Stimulated activated CD8-positive, alpha-beta memory T cell treated with anti-CD3 and anti-CD28 coated beads, Interleukin-15, amount 100 ng/mL, for 24 hours (primary cell): Measurements from ENCODE around the gene NLK.
"Not testable (repeated sequence)": the region's sequence is repeated elsewhere in the genome, so short reads cannot be mapped to it uniquely, and the experiment has no call there.

Source experiments
- DNase-seq: peaks from one replicate; pipeline ENCODE4 v3.0.0-alpha.2; 2020; ENCODE audit warnings: low read depth

NLK gene

GRCh38 chr17:28232966-28233870, 190.7 kb downstream of the NLK start:
- not testable (repeated sequence) for DNase-seq

- not testable (repeated sequence) for DNase-seq
Measured at GRCh38 chr17:28233872-28234856, 191.7 kb downstream of the NLK start.

GRCh38 chr17:28235066-28235700, 192.7 kb downstream of the NLK start:
- not testable (repeated sequence) for DNase-seq

GRCh38 chr17:28236033-28236653, 193.7 kb downstream of the NLK start:
- not testable (repeated sequence) for DNase-seq

- not testable (repeated sequence) for DNase-seq
Measured at GRCh38 chr17:28238547-28239270, 196.2 kb downstream of the NLK start.

GRCh38 chr17:28239271-28239624, 196.8 kb downstream of the NLK start:
- no peak for DNase-seq

GRCh38 chr17:28240688-28241340, 198.3 kb downstream of the NLK start:
- DNase-seq: no peak

- no peak for DNase-seq
Measured at GRCh38 chr17:28242791-28243190, 200.3 kb downstream of the NLK start.

GRCh38 chr17:28243268-28243667, 200.8 kb downstream of the NLK start:
- DNase-seq: not testable (repeated sequence)

- no peak for DNase-seq
Measured at GRCh38 chr17:28244446-28244845, 202.0 kb downstream of the NLK start.
